Measurements from ENCODE around the gene CHMP6. TPM values are rescaled to one million over a fixed set of nuclear protein-coding genes. Genes with fewer than 3 reads are reported as not detected.

CHMP6 gene
- total RNA-seq, 1 experiment from 2014 or later = 22.0 TPM

- no TSS peak for BruUV-seq (replicated peaks)
- ChIA-PET POLR2A (no interaction called here), RAD21 (ENCODE audit: low non-redundant PET in 1 of 2, low total read pairs in 2 of 2, uncharacterized antibody in 2 of 2, unreplicated experiment in 2 of 2) (no interaction called here), CTCF (no interaction called here)
- ATAC-seq (no peak), DNase-seq (ENCODE audit: low read depth, low spot score) (no peak)
- Histone ChIP-seq H3K9me2 (ENCODE audit: insufficient read depth) (no peaks in the 10 kb centered on the region), H4K20me1 (ENCODE audit: insufficient read depth) (no peaks in the 10 kb centered on the region), H3K9ac (ENCODE audit: low read length) (no peak overlapping the region), H3K27me3 (ENCODE audit: insufficient read depth, low read length) (no peaks in the 10 kb centered on the region), H3K36me3 (ENCODE audit: control insufficient read depth in 1 of 2, insufficient read depth in 2 of 2, low read length in 2 of 2) (peaks cover 9 to 20% of the 10 kb centered on the region in 2 experiments; a peak in 3 of 4 replicates), H3K9me3 (ENCODE audit: control insufficient read depth in 1 of 2, insufficient read depth in 1 of 2, low read depth in 1 of 2, low read length in 2 of 2) (no peaks in the 10 kb centered on the region), H2AFZ (ENCODE audit: low read depth, low read length, poor library complexity, severe bottlenecking) (no peak overlapping the region), H3K79me2 (ENCODE audit: insufficient read depth, low read length) (no peaks in the 10 kb centered on the region), H3K4me2 (ENCODE audit: low read length) (no peak overlapping the region), H3K4me1 (ENCODE audit: control insufficient read depth in 1 of 2, insufficient read depth in 2 of 2, low read length in 2 of 2) (no peaks in the 10 kb centered on the region), H3K4me3 (replicated peaks in 1 of 2; ENCODE audit: low read depth in 1 of 2, low read length in 2 of 2) (no peak overlapping the region), H3K27ac (ENCODE audit: low read depth, low read length) (no peak overlapping the region)
- TF ChIP-seq SIN3A (IDR thresholded peaks at IDR 0.05; ENCODE audit: low read depth) (no peak), REST (IDR thresholded peaks at IDR 0.05; ENCODE audit: low read depth) (no peak), YY1 (IDR thresholded peaks at IDR 0.05; ENCODE audit: extremely low read depth, insufficient replicate concordance, low read depth, low read length) (no peak), ZBTB33 (IDR thresholded peaks at IDR 0.05; ENCODE audit: extremely low read depth, insufficient replicate concordance, low read length) (no peak), POLR2A (IDR thresholded peaks at IDR 0.05; ENCODE audit: borderline replicate concordance, extremely low read depth, insufficient read depth, insufficient read length) (no peak), ZFX (IDR thresholded peaks at IDR 0.05) (no peak), ELF1 (IDR thresholded peaks at IDR 0.05; ENCODE audit: borderline replicate concordance, low read depth) (no peak), SRF (IDR thresholded peaks at IDR 0.05; ENCODE audit: low read depth) (no peak), POLR2AphosphoS5 (IDR thresholded peaks at IDR 0.05; ENCODE audit: low read depth, low read length) (no peak), TCF7L2 (IDR thresholded peaks at IDR 0.05; ENCODE audit: borderline replicate concordance, extremely low read depth, insufficient read depth, insufficient read length) (no peak), EZH2phosphoT487 (IDR thresholded peaks at IDR 0.05; ENCODE audit: borderline replicate concordance) (no peak), ATF3 (IDR thresholded peaks at IDR 0.05) (no peak), CEBPB (IDR thresholded peaks at IDR 0.05; ENCODE audit: low read depth) (no peak), ZNF274 (IDR thresholded peaks at IDR 0.05; ENCODE audit: low read depth, low read length) (no peak), FOSL1 (IDR thresholded peaks at IDR 0.05; ENCODE audit: low read depth) (no peak)
- intact Hi-C loops (cut with micrococcal nuclease) = no loop called here
Observed at GRCh38 chr17:80947200-80947940, 44.3 kb upstream of the CHMP6 start.
